Ovary (tissue), 9 donors: Measurements from ENCODE around the gene AMPH. TPM values are rescaled to one million over a fixed set of nuclear protein-coding genes. Genes with fewer than 3 reads are reported as not detected.
A peak's percentile ranks its signal among the peaks of the same experiment; 100 is the strongest.

ENCODE experiments used
- DNase-seq, 5 donors: peaks; one replicate each; pipeline ENCODE4 v3.0.0-alpha.2; 2019 to 2020
- H3K27ac ChIP-seq, 2 donors: fragments of 200-600 bp; one replicate each; pipeline versions ENCODE4 v1.5.1 to v1.8.0; 2019 to 2022
- H3K27me3 ChIP-seq: fragments of 200-600 bp; one replicate; pipeline ENCODE4 v1.8.0; 2022
- H3K36me3 ChIP-seq: fragments of 200-600 bp; sonication (generic); one replicate; pipeline ENCODE4 v1.5.1; 2019
- H3K4me1 ChIP-seq: one replicate; pipeline ENCODE4 v1.8.1; 2013; ENCODE audit warnings: mild to moderate bottlenecking, moderate library complexity; ENCODE audit not compliant: insufficient read depth
- H3K4me3 ChIP-seq: fragments of 200-600 bp; sonication (generic); one replicate; pipeline ENCODE4 v1.5.1; 2017
- H3K9me3 ChIP-seq, 2 donors: fragments of 200-600 bp in 1 of 2; sonication (generic) in 1 of 2; one replicate each; pipeline versions ENCODE4 v1.5.1 to v1.8.1; 2013 to 2019; ENCODE audit warnings: mild to moderate bottlenecking in 1 of 2, moderate library complexity in 1 of 2
- EP300 ChIP-seq: sonication (generic); formaldehyde crosslinking; IDR thresholded peaks from one replicate; pipeline ENCODE4 v1.6.1; 2017; ENCODE audit warnings: antibody characterized with exemption
- POLR2A ChIP-seq: fragments of 450-650 bp; IDR thresholded peaks from one replicate; pipeline ENCODE4 v1.6.1; 2017; ENCODE audit warnings: antibody characterized with exemption, mild to moderate bottlenecking, moderate library complexity
- WGBS, 3 donors: extraction: QIAGEN DNeasy Blood & Tissue Kit in 1 of 3; methylation state at CpG; one replicate each; pipeline versions ENCODE4 v1.1.5 to v1.1.7; 2013 to 2017; 5-methylcytosine and 5-hydroxymethylcytosine counted together
- intact Hi-C, 4 donors: fragments of 100-400 bp; cut with DNase I; formaldehyde crosslinking; loops; one replicate each; pipeline versions ENCODE4 v1.11.0 to v1.15.1; 2022 to 2023
- polyA plus RNA-seq, 2 donors: library from polyadenylated mRNA; stranded (reverse); fragments of 200-250 nt in 1 of 2; fragments of 350-450 nt in 1 of 2; fragmentation: Illumina TruSeq in 1 of 2; extraction: RNeasy Lipid Tissue Mini Kit (QIAGEN cat#74804) in 1 of 2; gene quantifications; one replicate each; pipeline ENCODE4 v1.2.3, GENCODE V29; 2013 to 2014
- total RNA-seq, 7 donors: library from RNA; depleted of rRNA in 2 of 7; stranded (reverse); fragments of >200 nt in 2 of 7; fragmentation: NEBNext Ultra II Directional in 3 of 7; extraction: Animal tissue kit (Norgen Biotek cat#: 25700) in 3 of 7; gene quantifications; one replicate each; pipeline versions ENCODE4 v1.1.0 to v1.2.4, GENCODE V29; 2016 to 2023
- TF ChIP-seq, protein P1 (sequence below), 3 donors: fragments of 450-650 bp in 2 of 3; fragments of 200-600 bp in 1 of 3; IDR thresholded peaks; one replicate each; pipeline versions ENCODE4 v1.5.1 to v1.8.0; 2016 to 2022; ENCODE audit warnings: antibody characterized with exemption in 3 of 3, mild to moderate bottlenecking in 1 of 3
- donor health status: DM: no; HTN: no; CAD: no; lungs with moderate emphysema.
- donor health status: DM: no; HTN: no; CAD: no.
- donor health status: Bipolar disorder and iron deficiency.
- donor health status: DM: yes; HTN: yes; CAD: no.
- donor health status: DM: no; HTN: no; CAD: no.
- donor health status: DM: yes; HTN: yes; CAD: no.

AMPH gene
- total and polyA plus RNA-seq, 9 donors, result 0.10 to 4.6 (median 0.83) TPM

DNA sequence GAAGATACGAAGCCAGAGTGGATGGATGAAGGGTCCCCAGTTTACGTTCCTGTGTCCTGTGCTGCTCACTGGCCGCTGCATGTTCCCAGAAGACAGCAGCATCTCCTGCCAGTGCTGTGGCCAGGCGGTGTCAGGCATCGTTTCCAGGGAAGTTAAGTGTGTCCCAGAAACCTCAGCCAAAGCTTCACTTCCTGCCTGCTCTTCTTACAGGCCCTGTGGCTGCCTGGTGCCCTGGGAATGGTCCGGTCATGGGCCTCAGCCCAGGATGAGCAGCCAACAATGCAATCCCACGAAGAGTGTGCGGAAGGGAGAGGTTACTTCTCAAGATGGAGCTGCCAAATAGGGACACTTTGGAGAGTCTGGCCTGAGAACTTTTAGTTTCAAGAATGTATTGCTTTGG, 258.0 kb downstream of the AMPH start:
- Histone ChIP-seq H3K9me3 (no peaks in the 10 kb centered on the region), H3K4me3 (no peak overlapping the region), H3K27me3 (no peaks in the 10 kb centered on the region), H3K4me1 (no peaks in the 10 kb centered on the region), H3K36me3 (no peaks in the 10 kb centered on the region), H3K27ac (no peak overlapping the region)
- intact Hi-C loops, result no loop called here
- WGBS, 3 donors, result 77 to 83% (median 80%) methylated on average over 8 of the region's 8 CpGs
- DNase-seq, result no peak
- no peak for TF ChIP-seq EP300
- TF ChIP-seq, protein P1, sequence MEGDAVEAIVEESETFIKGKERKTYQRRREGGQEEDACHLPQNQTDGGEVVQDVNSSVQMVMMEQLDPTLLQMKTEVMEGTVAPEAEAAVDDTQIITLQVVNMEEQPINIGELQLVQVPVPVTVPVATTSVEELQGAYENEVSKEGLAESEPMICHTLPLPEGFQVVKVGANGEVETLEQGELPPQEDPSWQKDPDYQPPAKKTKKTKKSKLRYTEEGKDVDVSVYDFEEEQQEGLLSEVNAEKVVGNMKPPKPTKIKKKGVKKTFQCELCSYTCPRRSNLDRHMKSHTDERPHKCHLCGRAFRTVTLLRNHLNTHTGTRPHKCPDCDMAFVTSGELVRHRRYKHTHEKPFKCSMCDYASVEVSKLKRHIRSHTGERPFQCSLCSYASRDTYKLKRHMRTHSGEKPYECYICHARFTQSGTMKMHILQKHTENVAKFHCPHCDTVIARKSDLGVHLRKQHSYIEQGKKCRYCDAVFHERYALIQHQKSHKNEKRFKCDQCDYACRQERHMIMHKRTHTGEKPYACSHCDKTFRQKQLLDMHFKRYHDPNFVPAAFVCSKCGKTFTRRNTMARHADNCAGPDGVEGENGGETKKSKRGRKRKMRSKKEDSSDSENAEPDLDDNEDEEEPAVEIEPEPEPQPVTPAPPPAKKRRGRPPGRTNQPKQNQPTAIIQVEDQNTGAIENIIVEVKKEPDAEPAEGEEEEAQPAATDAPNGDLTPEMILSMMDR (IDR thresholded peaks at IDR 0.05), result no peak
- TF ChIP-seq POLR2A, result no peak

DNA sequence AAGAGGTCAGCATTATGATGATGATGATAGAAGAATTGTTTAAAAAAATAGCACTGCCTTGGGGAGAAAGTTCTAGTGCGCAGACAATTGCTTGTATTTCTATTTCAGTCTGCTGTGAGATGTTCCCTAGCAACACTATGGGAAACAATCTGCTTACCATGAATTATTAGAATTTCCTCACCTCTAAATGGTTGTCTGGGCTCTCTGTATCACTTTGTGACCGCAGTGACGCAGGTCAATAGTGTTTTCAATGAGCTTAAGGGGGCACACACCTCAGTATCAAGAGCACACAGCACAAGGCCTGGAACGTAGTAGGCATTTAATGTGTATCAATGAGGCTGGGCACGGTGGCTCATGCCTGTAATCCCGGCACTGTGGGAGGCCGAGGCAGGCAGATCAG, 258.9 kb downstream of the AMPH start:
- 91 to 93% (median 93%) methylated on average over 7 of the region's 7 CpGs for WGBS, 3 donors

DNA sequence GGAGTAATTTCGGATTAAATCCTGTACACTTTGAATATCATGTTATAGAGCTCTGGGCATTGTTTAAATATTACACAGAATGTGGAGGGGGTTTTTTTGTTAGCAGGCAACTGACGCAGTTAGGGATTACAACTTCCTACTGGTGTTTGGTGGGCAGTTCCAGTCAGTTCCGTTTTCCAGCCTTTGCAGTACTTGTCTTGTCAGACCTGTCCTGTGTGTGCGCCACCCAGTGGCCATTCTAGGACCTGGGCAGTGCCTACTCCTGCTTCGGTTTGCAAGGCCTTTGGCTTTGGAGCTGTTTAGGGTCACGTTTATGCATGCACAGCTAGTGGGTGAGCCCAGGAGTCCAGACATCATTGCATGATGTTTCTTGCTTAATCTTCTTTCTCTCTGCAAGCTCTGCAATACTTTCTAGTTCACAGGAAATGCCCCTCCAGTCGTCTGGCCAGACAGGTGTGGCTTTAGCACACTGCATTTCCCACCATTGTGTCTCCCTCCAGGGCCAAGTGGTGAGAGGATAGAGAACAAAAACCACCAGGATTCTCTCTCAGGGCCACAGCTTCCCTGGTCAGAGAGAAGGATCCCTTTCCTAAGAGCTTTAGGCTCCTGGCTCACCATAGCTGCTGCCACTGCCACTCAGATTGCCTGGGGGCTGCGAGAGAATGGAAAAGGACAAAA, 261.2 kb downstream of the AMPH start:
- no peak overlapping the region for H3K27ac ChIP-seq
- H3K4me1 ChIP-seq, result no peaks in the 10 kb centered on the region
- no peak overlapping the region for H3K4me3 ChIP-seq
- TF ChIP-seq EP300 (no peak), POLR2A (no peak)
- TF ChIP-seq, protein P1 (IDR thresholded peaks at IDR 0.05), result no peak
- intact Hi-C loops, result no loop called here
- DNase-seq, result peak; percentile 59 to 80 (median 64)
- H3K27me3 ChIP-seq, result no peaks in the 10 kb centered on the region
- no peaks in the 10 kb centered on the region for H3K9me3 ChIP-seq
- H3K36me3 ChIP-seq, result no peaks in the 10 kb centered on the region
- 31 to 34% (median 31%) methylated on average over 8 of the region's 8 CpGs for WGBS, 3 donors

More for the DNA sequence above, 258.9 kb downstream of the AMPH start:
- no peak for TF ChIP-seq POLR2A
- TF ChIP-seq, protein P1 (IDR thresholded peaks at IDR 0.05), result no peak
- no peak for TF ChIP-seq EP300
- H3K4me3 ChIP-seq, result no peak overlapping the region
- no peaks in the 10 kb centered on the region for H3K9me3 ChIP-seq
- intact Hi-C loops, result no loop called here
- DNase-seq, result no peak
- H3K27ac ChIP-seq, result no peak overlapping the region
- no peaks in the 10 kb centered on the region for H3K27me3 ChIP-seq
- no peaks in the 10 kb centered on the region for H3K36me3 ChIP-seq
- H3K4me1 ChIP-seq, result no peaks in the 10 kb centered on the region

DNA sequence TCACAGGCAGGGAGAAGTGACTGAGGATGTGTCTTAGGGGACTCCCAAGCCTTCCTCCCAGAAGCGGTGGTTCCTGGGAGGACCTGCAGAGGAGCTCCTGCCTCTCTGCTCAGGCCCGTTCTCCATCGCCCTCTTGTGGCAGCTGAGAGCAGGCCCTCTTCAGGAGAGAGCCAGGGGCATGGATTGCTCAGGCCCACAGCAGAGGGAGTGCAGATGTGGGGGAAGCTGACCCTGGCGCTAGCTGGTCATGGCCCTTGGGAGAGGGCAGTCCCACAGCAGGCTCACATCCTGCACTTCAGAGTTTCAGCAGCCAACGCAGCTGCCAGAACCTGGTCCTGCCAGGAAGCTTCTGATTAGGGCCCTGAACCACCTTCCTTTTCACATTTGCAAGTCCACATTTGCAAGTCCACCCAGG, 263.0 kb downstream of the AMPH start:
- Histone ChIP-seq H3K27ac (no peak overlapping the region), H3K36me3 (no peaks in the 10 kb centered on the region), H3K27me3 (no peaks in the 10 kb centered on the region), H3K9me3 (no peaks in the 10 kb centered on the region), H3K4me1 (no peaks in the 10 kb centered on the region), H3K4me3 (no peak overlapping the region)
- 54 to 58% (median 57%) methylated on average over 5 of the region's 5 CpGs for WGBS, 3 donors
- TF ChIP-seq POLR2A (no peak), EP300 (no peak)
- TF ChIP-seq, protein P1 (IDR thresholded peaks at IDR 0.05), result no peak
- intact Hi-C loops, result no loop called here
- peak in 4 of 5 donors; percentile 25 to 55 (median 26) for DNase-seq
